Left colon (tissue), 2 donors: ENCODE measurements around the gene OPN3. TPM values are rescaled to one million over a fixed set of nuclear protein-coding genes. Genes with fewer than 3 reads are reported as not detected.
A peak's percentile ranks its signal among the peaks of the same experiment; 100 is the strongest.

Source experiments
- ATAC-seq: fragments of 200-7000 bp; cut with Tn5 transposase; one replicate; pipeline ENCODE4 v1.9.1; 2020; ENCODE audit warnings: mild to moderate bottlenecking, moderate library complexity
- DNase-seq, 2 donors: peaks; one replicate each; pipeline ENCODE4 v3.0.0-alpha.2; 2020
- intact Hi-C, 2 donors: fragments of 100-400 bp; cut with DNase I in 1 of 2; cut with micrococcal nuclease in 1 of 2; formaldehyde crosslinking; loops; one replicate each; pipeline versions ENCODE4 v1.11.2 to v1.14.0; 2022; cut with DNase I, micrococcal nuclease
- total RNA-seq, 2 donors: library from RNA; stranded (reverse); fragmentation: NEBNext Ultra II Directional; extraction: Animal tissue kit (Norgen Biotek cat#: 25700); gene quantifications; one replicate each; pipeline ENCODE4 v1.2.1, GENCODE V29; 2021
- donor health status: DM: no; HTN: no; CAD: no.
- donor health status: DM: yes; HTN: yes; CAD: no.

The OPN3 gene
- total RNA-seq, 2 donors from 2014 or later = 27.1 to 61.0 TPM

- intact Hi-C loops = no loop called here
- no peak for ATAC-seq
- no peak for DNase-seq
Measured at GRCh38 chr1:241652012-241652411, 11.8 kb upstream of the OPN3 start, which contains the start of gene WDR64. WDR64 (plus strand) TSS chr1:241652281; CDS start chr1:241652485, 204 bp downstream.

- intact Hi-C loops = no loop called here
- ATAC-seq = peak; percentile 82
- DNase-seq = no peak
Measured at GRCh38 chr1:241648159-241648558, 8.0 kb upstream of the OPN3 start.

GRCh38 chr1:241647658-241648057 is 7.5 kb upstream of the OPN3 start:
- intact Hi-C loops = no loop called here
- no peak for DNase-seq
- no peak for ATAC-seq

GRCh38 chr1:241646201-241646600 is 6.0 kb upstream of the OPN3 start:
- no peak for ATAC-seq
- intact Hi-C loops = no loop called here
- no peak for DNase-seq

GRCh38 chr1:241645199-241645598 is 5.0 kb upstream of the OPN3 start:
- ATAC-seq = no peak
- intact Hi-C loops = no loop called here
- no peak for DNase-seq

- ATAC-seq = no peak
- no peak for DNase-seq
- intact Hi-C loops = no loop called here
Measured at GRCh38 chr1:241644259-241644658, 4.1 kb upstream of the OPN3 start.

- intact Hi-C loops = no loop called here
- ATAC-seq (peak; percentile 59), DNase-seq (peak; percentile 12 to 44)
Measured at GRCh38 chr1:241642593-241642944, 2.4 kb upstream of the OPN3 start.

- ATAC-seq = no peak
- DNase-seq = no peak
- intact Hi-C loops = no loop called here
Measured at GRCh38 chr1:241641773-241642592, 1.8 kb upstream of the OPN3 start.

GRCh38 chr1:241640867-241641622 is 876 bp upstream of the OPN3 start:
- ATAC-seq (peak; percentile 51), DNase-seq (peak; percentile 36 to 48)
- intact Hi-C loops = no loop called here

- ATAC-seq (peak; percentile 21), DNase-seq (peak; percentile 39 to 61)
- intact Hi-C loops = no loop called here
Measured at GRCh38 chr1:241639623-241640148, 483 bp downstream of the OPN3 start.

- intact Hi-C loops = no loop called here
- DNase-seq (no peak), ATAC-seq (no peak)
Measured at GRCh38 chr1:241638909-241639622, 1.1 kb downstream of the OPN3 start.

- ATAC-seq = no peak
Measured at GRCh38 chr1:241638099-241638682, 2.0 kb downstream of the OPN3 start.

GRCh38 chr1:241637604-241638003 is 2.6 kb downstream of the OPN3 start:
- DNase-seq (no peak), ATAC-seq (no peak)
- intact Hi-C loops = no loop called here

More at GRCh38 chr1:241638099-241638682, 2.0 kb downstream of the OPN3 start:
- DNase-seq = no peak
- intact Hi-C loops = no loop called here

GRCh38 chr1:241637046-241637590 is 3.1 kb downstream of the OPN3 start:
- ATAC-seq = no peak
- intact Hi-C loops = no loop called here
- DNase-seq = no peak

GRCh38 chr1:241636291-241636690 is 3.9 kb downstream of the OPN3 start:
- intact Hi-C loops = no loop called here
- no peak for DNase-seq

GRCh38 chr1:241635556-241636152 is 4.5 kb downstream of the OPN3 start:
- ATAC-seq = no peak
- intact Hi-C loops = no loop called here
- DNase-seq = no peak

More at GRCh38 chr1:241636291-241636690, 3.9 kb downstream of the OPN3 start:
- no peak for ATAC-seq

GRCh38 chr1:241632987-241633386 is 7.2 kb downstream of the OPN3 start:
- DNase-seq (no peak), ATAC-seq (no peak)
- intact Hi-C loops = no loop called here

GRCh38 chr1:241631674-241632073 is 8.5 kb downstream of the OPN3 start:
- DNase-seq = no peak
- intact Hi-C loops = no loop called here
- no peak for ATAC-seq
